ENCODE results near the gene RAB40B.

DNA sequence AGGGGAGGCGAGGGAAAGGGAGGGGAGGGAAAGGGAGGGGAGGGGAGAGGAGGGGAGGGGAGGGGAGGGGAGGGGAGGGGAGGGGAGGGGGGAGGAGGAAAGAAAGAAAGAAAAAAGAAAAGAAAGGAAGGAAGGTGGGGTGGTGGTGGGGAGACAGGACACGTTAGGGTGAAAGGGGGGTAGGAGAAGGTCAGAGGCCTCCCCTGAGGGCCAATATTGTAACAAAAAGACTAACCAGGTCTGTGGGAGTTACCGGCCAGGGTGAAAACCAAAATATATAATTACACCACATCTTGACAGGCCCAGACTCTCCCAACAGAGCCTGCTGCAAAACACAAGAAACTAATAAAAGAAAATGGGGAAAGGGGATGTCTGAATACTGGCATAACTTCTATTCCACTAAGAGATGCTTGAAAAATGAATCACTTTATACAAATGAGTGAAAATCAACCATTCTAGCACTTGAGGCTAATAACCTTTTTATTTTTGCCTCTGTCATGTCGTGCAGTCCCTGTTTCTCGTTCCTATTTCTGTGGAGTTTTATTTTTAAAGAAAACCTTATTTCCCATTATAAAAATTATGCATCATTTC is 60.2 kb downstream of the RAB40B start:
- TF ChIP-seq, protein P1, sequence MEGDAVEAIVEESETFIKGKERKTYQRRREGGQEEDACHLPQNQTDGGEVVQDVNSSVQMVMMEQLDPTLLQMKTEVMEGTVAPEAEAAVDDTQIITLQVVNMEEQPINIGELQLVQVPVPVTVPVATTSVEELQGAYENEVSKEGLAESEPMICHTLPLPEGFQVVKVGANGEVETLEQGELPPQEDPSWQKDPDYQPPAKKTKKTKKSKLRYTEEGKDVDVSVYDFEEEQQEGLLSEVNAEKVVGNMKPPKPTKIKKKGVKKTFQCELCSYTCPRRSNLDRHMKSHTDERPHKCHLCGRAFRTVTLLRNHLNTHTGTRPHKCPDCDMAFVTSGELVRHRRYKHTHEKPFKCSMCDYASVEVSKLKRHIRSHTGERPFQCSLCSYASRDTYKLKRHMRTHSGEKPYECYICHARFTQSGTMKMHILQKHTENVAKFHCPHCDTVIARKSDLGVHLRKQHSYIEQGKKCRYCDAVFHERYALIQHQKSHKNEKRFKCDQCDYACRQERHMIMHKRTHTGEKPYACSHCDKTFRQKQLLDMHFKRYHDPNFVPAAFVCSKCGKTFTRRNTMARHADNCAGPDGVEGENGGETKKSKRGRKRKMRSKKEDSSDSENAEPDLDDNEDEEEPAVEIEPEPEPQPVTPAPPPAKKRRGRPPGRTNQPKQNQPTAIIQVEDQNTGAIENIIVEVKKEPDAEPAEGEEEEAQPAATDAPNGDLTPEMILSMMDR (IDR thresholded peaks at IDR 0.05) = no peak
- TF ChIP-seq POLR2A (IDR thresholded peaks at IDR 0.05) = no peak

Data from heart left ventricle (tissue), 13 donors.